HG03469 (cell line): ENCODE results near the gene GPR45.

Experiments
- ATAC-seq: cut with Tn5 transposase; IDR thresholded peaks from one replicate; pipeline ENCODE4 v1.9.1; 2021; ENCODE audit warnings: mild to moderate bottlenecking, moderate library complexity, moderate number of reproducible peaks; ENCODE audit not compliant: unreplicated experiment

GPR45 gene

DNA sequence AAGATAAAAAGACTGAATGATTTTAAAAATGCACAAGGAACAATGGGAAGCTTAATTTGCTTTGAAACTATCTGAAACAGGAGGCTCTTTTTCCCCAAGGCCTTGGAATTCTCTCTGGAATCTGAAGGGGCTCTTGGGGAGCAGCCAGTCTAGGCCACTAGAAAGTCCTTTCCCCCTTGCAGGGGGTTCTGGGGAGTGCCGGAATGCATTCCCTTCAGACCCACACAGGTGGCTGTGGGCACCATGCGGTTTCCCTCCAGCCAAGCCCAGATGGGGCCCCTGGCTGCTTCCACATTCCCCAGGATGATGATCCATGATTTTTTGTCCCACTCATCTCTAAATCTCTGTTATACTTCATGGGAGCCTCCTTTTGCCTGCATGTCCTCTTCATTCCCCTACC lies 10.7 kb downstream of the GPR45 start:
- no peak for ATAC-seq

DNA sequence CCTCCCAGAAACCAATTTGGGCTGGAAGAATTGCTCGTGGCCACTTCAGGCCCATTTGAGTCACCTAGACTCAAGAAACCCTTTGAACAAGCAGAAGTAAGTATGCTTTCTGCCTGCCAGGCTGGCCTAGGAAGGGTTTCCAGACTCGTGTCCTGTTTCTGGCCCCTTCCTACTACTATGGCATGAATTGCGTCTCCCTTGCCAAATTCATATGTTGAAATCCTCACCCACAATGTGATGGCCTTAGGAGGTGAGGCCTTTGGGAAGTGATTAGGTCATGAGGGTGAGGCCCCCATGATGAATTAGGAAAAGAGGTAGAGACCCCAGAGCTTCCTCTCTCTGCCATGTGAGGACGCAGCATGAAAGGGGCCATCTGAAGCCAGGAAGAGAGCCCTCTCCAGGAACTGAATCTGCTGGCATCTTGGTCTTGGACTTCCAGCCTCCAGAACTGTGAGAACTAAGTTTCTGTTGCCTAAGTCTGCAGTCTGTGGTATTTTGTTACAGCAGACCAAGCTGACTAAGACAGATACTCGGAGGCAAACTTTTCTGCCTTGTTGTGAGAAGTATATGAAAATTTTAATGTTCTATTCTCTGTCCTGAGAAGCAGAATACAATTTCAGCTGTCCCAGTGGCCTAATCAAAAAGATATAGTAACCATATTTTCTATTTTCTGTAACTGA lies 13.1 kb downstream of the GPR45 start:
- no peak for ATAC-seq

DNA sequence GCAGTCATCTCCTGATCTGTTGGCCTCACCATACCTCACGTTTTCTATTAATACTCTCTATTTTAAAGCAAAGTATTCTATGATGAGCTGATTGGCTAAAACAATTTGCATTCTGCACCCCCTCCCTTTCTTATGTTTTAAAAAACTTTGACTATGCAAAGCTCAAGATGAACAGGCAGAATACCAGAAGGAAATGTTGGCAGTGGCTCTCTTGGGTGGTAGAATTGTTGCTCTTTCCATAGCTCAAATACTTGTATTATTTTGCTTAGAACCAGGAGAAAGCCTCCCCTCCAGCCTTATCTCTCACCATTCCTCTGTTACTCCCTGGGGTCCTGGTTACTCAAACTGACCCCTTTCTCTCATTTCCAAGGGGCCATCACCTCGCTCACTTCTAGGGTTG lies 14.4 kb downstream of the GPR45 start:
- no peak for ATAC-seq

DNA sequence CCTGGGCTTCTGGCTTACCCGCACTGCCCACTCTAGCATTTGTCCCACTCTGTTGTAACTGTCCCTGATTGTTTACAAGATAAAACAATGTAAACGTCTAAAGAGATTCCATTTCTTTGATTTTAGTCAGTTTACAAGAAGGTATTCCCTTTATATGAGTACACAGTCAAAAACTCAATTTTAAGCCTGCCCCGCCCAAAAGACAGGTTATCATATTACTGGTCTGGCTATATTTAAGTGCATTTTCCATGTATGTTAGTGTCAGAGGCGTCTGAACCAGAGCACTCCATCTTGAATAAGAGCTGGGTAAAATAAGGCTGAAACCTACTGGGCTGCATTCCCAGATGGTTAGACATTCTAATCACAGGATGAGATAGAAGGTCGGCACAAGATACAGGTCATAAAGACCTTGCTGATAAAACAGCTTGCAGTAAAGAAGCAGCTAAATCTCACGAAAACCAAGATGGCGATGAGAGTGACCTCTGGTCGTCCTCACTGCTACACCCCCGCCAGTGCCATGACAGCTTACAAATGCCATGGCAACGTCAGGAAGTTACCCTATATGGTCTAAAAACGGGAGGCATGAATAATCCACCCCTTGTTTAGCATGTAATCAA lies 15.0 kb downstream of the GPR45 start:
- no peak for ATAC-seq

DNA sequence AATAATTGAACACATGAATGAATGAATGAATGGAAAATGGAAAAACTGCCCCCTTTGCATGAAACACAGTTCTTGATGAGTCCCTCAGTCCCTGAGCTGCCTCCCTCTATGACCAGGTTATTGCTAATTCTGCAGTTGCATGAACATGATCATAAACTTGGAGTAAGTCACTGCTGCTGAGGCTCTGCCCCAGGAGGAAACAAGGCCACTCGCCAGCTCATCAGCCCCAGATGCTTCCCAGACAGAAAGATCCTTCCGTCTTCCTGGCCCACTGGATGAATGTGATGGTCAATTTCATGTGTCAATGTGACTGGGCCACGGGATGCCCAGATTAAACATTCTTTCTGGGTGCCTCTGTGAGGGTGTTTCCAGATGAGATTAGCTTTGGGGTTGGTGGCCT lies 16.4 kb downstream of the GPR45 start:
- ATAC-seq = no peak

DNA sequence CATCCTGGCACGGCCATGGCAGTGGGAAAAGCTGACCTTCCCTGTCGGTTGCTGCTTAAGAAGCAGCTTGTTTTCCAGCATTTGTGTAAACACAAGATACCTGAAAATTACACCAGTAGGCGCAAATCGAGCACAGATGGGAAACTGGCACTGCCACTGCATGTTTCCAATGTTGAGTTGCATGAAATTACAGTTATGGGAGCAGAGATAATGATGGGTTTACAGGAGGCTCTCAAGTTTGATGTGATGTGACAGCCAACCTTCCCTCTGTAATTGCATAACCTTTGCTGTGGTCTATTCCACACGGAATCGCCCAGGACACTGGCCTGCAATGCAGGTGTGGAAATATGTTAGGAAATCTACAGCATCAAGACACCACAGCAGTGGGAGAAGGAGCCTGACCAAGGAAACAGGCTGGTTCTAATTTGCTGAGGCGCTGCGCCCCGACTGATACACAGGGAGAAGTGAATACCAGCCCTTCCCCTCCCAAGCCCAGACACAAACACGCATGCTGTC lies 17.4 kb downstream of the GPR45 start:
- no peak for ATAC-seq

DNA sequence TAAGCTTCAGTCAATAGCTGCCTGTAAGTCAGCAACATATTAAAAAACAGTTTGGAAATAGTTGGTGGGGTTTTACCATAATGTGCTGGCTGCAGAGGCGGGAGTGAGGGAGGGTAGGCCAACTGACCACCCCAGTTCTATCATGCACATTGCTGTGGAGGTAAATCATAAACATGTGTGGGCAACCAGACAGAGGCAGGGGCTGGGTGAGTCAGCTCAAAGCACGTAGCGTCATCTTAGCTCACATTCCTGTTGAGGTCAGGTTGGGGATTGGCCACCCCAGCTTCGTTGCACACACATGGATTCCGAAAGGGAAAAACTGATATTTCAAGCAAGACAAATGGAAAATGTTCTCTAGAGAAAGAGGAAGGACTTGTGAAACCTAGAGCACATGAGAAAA lies 19.5 kb downstream of the GPR45 start:
- no peak for ATAC-seq

DNA sequence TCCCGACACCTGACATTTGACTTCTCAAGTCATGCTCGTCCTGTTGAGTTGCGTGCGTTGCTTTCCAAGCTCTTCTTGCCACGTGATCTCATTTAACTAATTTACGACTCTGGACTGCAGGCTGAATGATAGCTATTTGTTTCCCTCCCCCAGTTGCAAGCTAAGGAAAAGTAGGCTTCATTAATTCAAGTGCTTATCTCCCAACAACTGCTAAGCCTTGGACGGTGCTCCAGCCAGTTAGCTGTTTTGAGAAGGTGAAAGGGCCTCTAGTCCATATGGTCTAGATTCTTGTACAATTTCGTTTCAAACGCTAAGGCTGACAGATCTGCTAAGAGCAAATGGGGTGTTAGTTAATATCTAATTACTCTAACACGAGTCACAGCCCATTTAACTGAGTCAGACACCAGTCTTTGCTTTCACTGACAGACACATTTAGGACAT lies 21.1 kb downstream of the GPR45 start:
- no peak for ATAC-seq

DNA sequence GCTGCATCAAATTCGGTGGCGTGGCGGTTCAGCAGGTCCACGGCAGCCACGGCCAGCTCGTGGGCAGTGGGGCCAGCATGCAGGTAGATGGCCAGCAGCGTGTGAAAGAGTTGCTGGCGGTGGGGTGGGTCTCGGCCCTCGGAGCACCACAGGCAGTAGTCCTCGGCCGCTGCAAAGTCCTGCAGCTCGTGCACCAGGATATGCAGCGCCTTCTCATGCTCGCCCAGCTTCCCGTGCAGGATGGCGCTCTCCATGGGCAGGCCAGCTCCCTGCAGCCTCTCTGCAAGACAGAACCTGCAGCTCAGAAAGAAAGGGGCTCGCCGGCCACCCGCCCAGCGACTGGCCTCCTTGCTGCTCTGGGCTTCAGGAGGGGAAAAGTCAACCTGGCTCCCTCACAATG lies 27.9 kb downstream of the GPR45 start:
- ATAC-seq = no peak

DNA sequence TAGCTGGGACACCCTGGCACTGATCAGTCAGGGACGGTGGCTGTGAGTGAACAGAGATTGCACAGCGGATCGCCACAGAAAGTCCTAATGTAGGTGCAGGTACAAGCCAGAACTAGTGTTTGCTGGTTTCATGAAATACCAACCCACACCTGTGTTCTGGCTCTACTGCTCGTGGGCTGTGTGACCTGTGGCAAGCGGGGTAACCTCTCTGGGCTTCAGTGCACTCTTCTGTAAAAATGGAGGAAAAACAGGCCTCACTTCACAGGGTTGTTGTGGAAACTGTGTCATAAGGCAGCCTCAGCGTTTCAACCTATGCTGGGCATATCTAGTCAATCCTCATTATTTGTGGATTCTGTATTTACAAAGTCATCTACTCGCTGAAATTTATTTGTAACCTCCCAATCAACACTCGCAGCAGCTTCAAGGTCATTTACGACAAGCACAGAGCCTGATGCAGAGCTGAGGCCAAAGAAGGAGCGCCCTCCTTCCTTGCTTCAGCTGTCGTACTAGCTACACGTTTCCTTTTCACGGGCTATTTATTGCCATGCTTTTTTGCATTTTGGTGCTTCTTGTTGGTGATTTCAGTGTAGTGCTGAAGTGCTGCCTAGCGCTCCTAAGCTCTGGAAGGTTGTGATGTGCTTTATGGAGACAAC lies 30.0 kb downstream of the GPR45 start:
- ATAC-seq = no peak

DNA sequence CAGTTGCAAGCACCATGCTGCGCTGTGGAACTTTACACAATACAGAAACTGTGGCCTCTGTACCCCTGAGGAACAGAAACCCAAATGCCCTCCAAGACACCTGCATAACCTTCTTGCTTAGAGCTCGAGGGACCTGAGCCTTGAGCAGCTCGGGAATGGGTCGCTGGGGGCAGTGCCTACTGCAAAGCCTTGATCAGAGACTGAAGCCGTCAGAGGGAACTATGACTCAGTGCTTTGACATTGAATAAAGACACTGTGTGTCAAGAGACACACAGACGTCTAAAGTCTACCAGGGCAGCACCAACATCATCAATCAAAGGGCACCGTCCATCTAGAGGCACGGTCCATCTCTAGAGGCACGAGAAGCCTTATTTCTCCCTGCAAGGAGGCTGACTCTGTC lies 30.6 kb downstream of the GPR45 start:
- ATAC-seq = no peak

DNA sequence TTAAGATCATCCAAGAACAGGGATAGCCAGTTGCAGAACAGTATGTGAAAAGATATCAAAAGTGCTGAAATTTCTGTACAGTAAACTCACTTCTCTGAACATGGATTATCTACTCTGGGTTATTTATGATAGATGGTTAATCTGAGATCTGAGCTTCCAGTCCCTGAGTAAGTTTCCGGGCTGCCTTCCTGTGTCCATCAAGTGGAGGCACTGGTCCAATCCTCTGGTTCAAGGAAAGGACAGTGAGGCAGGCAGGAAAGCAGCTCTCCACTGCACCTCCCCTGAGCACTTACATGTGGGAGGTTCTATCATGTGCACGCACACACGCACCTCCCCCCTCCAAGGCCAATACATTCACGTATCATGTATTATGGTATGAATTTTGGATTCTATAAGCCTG lies 32.5 kb downstream of the GPR45 start:
- no peak for ATAC-seq

DNA sequence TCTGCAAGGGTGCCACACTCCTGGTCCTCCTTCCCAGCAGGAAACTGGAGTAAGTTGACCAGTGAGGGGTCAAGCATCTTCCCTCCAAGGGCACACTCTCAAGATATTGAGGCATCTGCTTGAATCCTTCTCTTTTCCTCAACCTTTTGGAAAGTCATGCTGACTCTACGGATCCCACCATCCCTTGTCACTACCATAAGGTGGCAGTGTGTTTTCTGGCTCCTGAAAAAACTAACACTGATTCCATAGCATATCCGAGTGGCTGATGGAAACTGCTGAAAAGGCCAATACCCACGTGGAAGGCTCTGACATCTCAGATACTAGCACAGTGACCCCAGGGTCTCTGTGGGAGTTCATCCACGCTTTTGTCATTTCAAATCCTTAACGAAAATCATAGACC lies 37.1 kb downstream of the GPR45 start:
- ATAC-seq = no peak

DNA sequence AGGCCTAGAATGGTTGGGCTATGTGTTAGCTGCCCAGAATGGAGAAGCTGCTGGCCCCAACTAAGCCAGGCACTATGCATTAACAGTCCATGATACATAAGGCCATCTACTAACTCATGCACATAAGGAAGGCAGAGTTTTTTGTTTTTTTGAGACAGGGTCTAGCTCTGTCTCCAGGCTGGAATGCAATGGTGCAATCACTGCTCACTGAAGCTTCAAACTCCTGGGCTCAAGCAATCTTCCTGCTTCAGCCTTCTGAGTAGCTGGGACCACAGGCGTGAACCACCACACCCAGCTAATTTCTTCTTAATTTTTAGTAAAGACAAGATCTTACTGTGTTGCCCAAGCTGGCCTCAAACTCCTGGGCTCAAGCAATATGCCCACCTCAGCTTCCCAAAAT lies 37.6 kb downstream of the GPR45 start:
- no peak for ATAC-seq

DNA sequence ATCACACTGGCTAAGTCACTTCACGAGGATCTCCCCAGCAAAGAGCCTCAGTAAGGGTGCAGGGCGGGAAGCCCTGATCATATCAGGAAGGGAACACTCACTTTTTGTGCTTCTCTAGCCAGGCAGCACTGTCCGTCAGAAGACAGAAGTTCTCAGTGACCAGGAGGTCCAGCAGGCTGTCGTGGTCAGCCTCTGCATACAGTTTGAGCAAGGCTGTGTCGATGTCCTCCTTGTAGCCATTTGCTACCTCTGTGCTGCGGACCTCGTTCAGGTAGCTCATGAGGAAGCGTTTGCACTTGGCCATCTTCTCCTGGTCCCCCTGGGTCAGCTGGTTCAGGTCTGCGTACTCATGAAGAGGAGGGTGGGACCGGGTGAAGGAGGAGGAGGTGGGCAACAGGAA lies 38.7 kb downstream of the GPR45 start:
- no peak for ATAC-seq

DNA sequence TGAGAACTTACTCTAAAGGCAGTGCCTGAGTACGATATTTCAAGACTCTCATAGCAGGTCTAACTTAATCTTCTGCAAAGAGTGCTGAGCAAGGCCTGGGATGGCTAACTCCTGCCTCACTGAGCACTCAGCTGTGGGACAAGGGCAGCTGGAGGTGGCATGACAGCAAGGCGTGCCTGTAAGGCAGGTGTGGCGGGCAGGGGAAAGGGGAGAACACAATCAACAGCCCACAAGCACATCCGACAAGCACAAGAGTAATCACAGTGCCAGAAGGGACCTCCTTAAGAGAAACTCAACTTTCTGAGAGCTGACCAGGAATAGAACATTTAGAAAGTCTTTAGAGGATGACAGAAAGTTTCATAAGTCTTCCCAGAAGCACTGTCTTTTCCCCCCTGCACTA lies 42.0 kb downstream of the GPR45 start:
- no peak for ATAC-seq

DNA sequence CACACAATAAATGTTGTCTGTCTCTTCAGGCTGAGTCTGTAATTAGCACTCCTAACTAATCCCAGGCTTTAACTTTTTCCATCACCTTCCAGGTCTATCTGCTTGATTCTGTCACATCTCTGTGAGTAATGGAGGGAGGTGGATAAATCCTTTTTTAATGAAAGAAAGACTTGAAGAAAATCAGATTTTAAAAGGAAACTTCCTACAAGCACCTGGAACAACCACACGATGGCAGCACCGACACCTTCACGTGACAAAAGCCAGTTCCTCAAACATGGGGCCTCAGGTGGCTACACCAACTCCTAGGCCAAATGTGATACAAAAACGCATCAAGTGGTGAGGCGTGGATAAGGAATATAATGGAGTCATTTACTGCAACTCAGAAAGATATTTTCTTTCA lies 46.1 kb downstream of the GPR45 start:
- no peak for ATAC-seq

DNA sequence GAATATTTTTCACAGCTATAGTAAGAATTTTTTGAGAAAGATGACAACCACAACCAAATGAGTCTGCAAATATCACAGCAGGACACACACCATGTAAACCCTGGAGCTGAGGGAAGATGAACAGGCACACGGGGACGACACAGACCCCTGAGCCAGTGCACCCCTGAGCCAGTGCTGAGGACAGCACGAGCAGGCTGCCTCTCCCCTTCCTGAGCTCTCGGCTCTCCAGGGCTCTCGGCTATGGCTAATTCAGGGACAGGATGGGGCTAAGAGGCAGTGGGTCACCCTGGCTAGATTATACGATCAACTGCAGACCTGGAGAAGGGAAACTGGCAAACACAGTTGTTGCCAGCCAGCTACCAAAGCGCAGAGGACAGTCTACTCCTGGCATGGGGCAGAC lies 46.6 kb downstream of the GPR45 start:
- ATAC-seq = no peak

DNA sequence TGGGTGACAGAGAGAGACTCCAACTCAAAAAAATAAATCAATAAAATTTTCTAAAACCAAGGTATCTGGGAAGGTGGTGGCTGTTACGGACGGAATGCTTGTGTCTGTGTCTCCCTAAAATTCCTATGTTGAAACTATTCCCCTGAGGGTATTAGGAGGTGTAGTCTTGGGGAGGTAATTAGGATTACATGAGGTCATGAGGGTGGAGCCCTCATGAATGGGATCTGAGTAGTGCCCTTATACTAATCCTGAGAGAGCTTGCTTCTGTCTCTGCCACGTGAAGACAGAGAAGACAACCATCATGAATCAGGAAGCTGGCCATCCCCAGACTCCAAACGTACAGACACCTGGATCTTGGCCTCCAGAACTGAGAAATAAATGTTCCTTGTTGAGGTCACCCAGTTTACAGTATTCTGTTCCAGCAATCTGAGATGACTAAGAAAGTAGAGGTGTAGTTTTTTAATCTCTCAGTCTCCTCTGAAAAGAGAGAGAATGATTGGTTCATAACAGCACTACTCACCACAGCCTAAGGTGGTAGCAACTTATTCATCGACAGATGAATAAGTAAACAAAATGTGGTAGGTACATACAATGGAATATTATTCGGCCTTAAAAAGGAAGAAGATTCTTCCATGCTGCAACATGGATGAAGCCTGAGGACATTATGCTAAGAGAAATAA lies 49.6 kb downstream of the GPR45 start:
- no peak for ATAC-seq

DNA sequence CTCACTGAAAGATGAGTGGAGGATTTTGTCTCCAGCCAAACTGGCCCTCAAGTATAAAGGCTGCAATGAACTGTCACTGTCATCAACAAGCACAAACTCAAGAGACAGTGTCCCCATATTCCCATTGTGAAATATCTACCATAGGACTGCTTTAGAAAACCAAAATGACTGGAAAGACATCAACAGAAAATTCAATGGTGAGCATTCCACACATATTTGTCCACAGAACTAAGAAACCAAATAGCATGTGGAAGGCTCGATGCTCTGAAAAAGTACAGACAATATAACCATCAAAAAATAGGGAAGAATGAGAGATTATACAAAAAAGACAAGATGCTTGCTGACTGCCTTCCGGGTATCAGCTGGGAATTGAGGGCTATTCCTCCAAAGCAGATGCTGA lies 50.4 kb downstream of the GPR45 start:
- ATAC-seq = no peak
